ENCODE results near the gene BEND6. TPM values are rescaled to one million over a fixed set of nuclear protein-coding genes. Genes with fewer than 3 reads are reported as not detected.

Gene BEND6
- total and polyA plus RNA-seq, 2 of the 4 experiments (the other 2 are of a cell fraction) = 4.1 to 9.7 TPM

DNA sequence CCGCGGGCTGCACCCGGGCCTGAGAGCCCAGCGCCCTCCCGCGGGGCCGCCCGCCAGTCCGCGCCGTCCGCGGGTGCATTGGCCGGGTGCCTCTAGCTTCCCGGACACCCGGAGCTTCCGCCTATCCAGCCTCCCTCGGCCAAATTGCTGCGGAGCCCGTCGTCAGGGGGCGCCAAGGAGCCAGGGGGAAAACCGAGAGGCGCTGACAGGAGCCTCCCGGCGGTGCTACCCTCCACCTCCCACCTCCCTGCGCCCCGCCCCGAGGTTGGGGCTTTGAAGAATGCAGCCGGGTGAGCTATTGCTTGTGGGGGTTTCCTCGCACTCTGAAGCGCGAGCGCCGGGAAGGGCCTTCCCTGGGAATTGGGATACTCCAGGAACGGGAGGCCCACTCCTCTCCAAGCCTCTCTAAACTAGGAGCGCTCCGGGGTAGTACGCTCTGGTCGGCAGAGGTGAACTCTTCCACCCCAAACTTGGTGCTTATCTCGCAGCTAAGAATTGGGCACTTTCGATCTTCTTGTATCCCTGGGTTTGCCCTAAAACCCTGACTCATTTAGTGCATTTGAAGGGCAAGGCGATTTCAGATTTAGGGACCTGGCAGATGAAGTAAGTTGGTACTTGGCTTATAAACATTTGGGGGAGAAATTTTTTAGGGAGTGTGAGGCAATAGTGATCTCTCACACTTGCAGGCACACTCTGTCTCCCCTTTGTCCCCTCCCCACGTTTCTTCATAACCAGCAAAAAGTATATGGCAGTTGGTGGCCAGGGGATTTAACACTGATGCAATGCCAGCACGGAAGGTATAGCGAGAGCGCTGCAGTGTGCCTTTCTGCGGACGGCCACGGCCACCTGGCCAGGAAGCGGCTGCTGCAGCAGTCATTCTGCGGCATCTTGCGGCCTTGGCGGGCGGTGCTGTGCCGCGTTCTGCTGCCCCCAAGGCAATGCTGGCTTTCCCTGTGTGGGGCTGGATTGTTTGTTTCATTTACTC lies 556 bp downstream of the BEND6 start:
- H4K5ac ChIP-seq (ENCODE audit: low read depth, low read length) = peak overlapping the region; percentile 11; the same call in 1 of the 2 replicates
- H3K18ac ChIP-seq (ENCODE audit: low read depth, low read length) = peak overlapping the region; percentile 56
- H3K9ac ChIP-seq (ENCODE audit: low read depth, low read length) = peak overlapping the region; percentile 72
- ChIA-PET POLR2A (ENCODE audit: unreplicated experiment) (interaction anchor here (0.6 kb wide), 2 partner anchors 28 to 53 kb away, joined by 3 to 4 read pairs; no protein-coding TSS in a partner anchor), CTCF (interaction anchor here (0.6 to 1.3 kb wide), 13 partner anchors 20 to 360 kb away, joined by 3 to 10 read pairs (median 3); no protein-coding TSS in a partner anchor)
- H3K9me3 ChIP-seq (ENCODE audit: control insufficient read depth, insufficient read depth, low read length) = no peaks in the 10 kb centered on the region
- 11% methylated on average over 7 of the region's 57 CpGs; no CpG with 5 or more reads in 1 of the 2 experiments for WGBS, 2 experiments (ENCODE audit: extremely low coverage in 2 of 2, insufficient read length in 1 of 2)
- H2AK5ac ChIP-seq (ENCODE audit: low read depth, low read length) = no peak overlapping the region
- peak overlapping the region; percentile 75; the same call in 1 of the 2 replicates for H2BK20ac ChIP-seq (ENCODE audit: low read depth, low read length)
- H3K14ac ChIP-seq (replicated peaks; ENCODE audit: low read depth, low read length) = peak overlapping the region; percentile 84
- peaks cover 12% of the 10 kb centered on the region for H3K4me1 ChIP-seq (ENCODE audit: control insufficient read depth, insufficient read depth, low read length)
- ATAC-seq (ENCODE audit: low read depth) = peak; percentile 78
- DNase-seq = peak; percentile 91
- peak overlapping the region; percentile 79 for H3K23ac ChIP-seq (ENCODE audit: low read depth, low read length)
- peaks cover 3% of the 10 kb centered on the region; the same call in 1 of the 2 replicates for H3K36me3 ChIP-seq (ENCODE audit: control insufficient read depth, insufficient read depth, low read length)
- H3K79me1 ChIP-seq (ENCODE audit: low read depth in 1 of 2, low read length in 2 of 2) = peaks cover 15 to 56% of the 10 kb centered on the region in 2 experiments
- dilution Hi-C loops (cut with HindIII; ENCODE audit: low sequenced_read_pairs, unreplicated experiment) = no loop called here
- peak overlapping the region; percentile 44 for H2AK9ac ChIP-seq (replicated peaks; ENCODE audit: low read depth, low read length, poor library complexity)
- peak overlapping the region; percentile 73 for H4K91ac ChIP-seq (ENCODE audit: insufficient read depth, low read depth, low read length)
- H3K27ac ChIP-seq (ENCODE audit: insufficient read depth, low read length) = peak overlapping the region; percentile 73
- no TSS peak for BruUV-seq (replicated peaks)
- intact Hi-C loops (cut with micrococcal nuclease) = loop anchor here (1.0 to 10.0 kb wide), 6 partner anchors 51 to 361 kb away; partner anchors contain the start of genes BAG2, DST and KIAA1586
- H2BK15ac ChIP-seq (ENCODE audit: low read depth, low read length) = peak overlapping the region; percentile 47; the same call in 2 of the 3 replicates
- peak overlapping the region; percentile 88 for H3K4me3 ChIP-seq (ENCODE audit: insufficient read depth, low read depth, low read length)
- H2BK5ac ChIP-seq (ENCODE audit: low read depth, low read length, poor library complexity, severe bottlenecking) = peak overlapping the region; percentile 85
- H4K20me1 ChIP-seq (ENCODE audit: insufficient read depth, low read length) = no peaks in the 10 kb centered on the region; the same call in 1 of the 2 replicates
- H2AFZ ChIP-seq (replicated peaks; ENCODE audit: low read length, poor library complexity) = peak overlapping the region; percentile 93
- peak overlapping the region; percentile 84 for H3K56ac ChIP-seq (ENCODE audit: extremely low read depth, insufficient read depth, low read length)
- H3K4ac ChIP-seq (ENCODE audit: low read depth, low read length) = peak overlapping the region; percentile 59
- TF ChIP-seq CEBPB (IDR thresholded peaks at IDR 0.05; ENCODE audit: low read depth, low read length) = peak; percentile 43; the same call in 1 of the 2 replicates
- TF ChIP-seq SMC3 (IDR thresholded peaks at IDR 0.05; ENCODE audit: low read depth, low read length) = peak; percentile 70
- TF ChIP-seq BHLHE40 (IDR thresholded peaks at IDR 0.05; ENCODE audit: low read depth, low read length) = peak; percentile 32
- TF ChIP-seq RAD21 (IDR thresholded peaks at IDR 0.05; ENCODE audit: low read length) = peak; percentile 72
- TF ChIP-seq NFE2L2 (IDR thresholded peaks at IDR 0.05; ENCODE audit: low read depth, low read length) = 0 out of 2 replicates have a peak, but pooled peaks have one; percentile 1
- peak; percentile 86 for TF ChIP-seq MAZ (IDR thresholded peaks at IDR 0.05; ENCODE audit: borderline replicate concordance, low read depth, low read length)
- TF ChIP-seq RCOR1 (IDR thresholded peaks at IDR 0.05; ENCODE audit: insufficient replicate concordance, low read length) = peak; percentile 69
- no peak for TF ChIP-seq FOS (IDR thresholded peaks at IDR 0.05; ENCODE audit: low read depth, low read length)
- 0 out of 2 replicates have a peak, but pooled peaks have one; percentile 21 for TF ChIP-seq MXI1 (IDR thresholded peaks at IDR 0.05; ENCODE audit: borderline replicate concordance, low read depth, low read length)
- no peak for TF ChIP-seq CHD1 (IDR thresholded peaks at IDR 0.05; ENCODE audit: low read depth, low read length)
- TF ChIP-seq, protein P1, sequence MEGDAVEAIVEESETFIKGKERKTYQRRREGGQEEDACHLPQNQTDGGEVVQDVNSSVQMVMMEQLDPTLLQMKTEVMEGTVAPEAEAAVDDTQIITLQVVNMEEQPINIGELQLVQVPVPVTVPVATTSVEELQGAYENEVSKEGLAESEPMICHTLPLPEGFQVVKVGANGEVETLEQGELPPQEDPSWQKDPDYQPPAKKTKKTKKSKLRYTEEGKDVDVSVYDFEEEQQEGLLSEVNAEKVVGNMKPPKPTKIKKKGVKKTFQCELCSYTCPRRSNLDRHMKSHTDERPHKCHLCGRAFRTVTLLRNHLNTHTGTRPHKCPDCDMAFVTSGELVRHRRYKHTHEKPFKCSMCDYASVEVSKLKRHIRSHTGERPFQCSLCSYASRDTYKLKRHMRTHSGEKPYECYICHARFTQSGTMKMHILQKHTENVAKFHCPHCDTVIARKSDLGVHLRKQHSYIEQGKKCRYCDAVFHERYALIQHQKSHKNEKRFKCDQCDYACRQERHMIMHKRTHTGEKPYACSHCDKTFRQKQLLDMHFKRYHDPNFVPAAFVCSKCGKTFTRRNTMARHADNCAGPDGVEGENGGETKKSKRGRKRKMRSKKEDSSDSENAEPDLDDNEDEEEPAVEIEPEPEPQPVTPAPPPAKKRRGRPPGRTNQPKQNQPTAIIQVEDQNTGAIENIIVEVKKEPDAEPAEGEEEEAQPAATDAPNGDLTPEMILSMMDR (conservative IDR thresholded peaks at IDR 0.05; ENCODE audit: low read depth, low read length) = peak; percentile 94
- no peak for TF ChIP-seq MAFK (IDR thresholded peaks at IDR 0.05; ENCODE audit: low read depth, low read length)
- peak overlapping the region; percentile 82 for H2BK120ac ChIP-seq (ENCODE audit: low read depth, low read length)
- peak overlapping the region; percentile 24 to 62 for H4K8ac ChIP-seq (ENCODE audit: low read depth in 2 of 2, low read length in 2 of 2)
- in situ Hi-C loops (cut with MboI; ENCODE audit: low sequenced_read_pairs) = no loop called here
- H3K9me1 ChIP-seq (ENCODE audit: insufficient read depth, low read length) = no peaks in the 10 kb centered on the region
- peak overlapping the region; percentile 90 for H3K4me2 ChIP-seq (ENCODE audit: low read depth, low read length)
- H3K27me3 ChIP-seq (ENCODE audit: control insufficient read depth, insufficient read depth, low read length) = no peaks in the 10 kb centered on the region

Measured in IMR-90 (cell line).